ENCODE data around the gene CAV3.

- TF ChIP-seq FOXK2 (IDR thresholded peaks at IDR 0.05) (no peak), EP300 (IDR thresholded peaks at IDR 0.05; ENCODE audit: borderline replicate concordance in 1 of 2, control insufficient read depth in 1 of 2, low read depth in 2 of 2, low read length in 2 of 2) (no peak), CTCF (IDR thresholded peaks at IDR 0.05 in 2 of 3, conservative IDR thresholded peaks at IDR 0.05 in 1 of 3; ENCODE audit: control insufficient read depth in 2 of 3, extremely low read depth in 1 of 3, insufficient read depth in 1 of 3, low read depth in 3 of 3, low read length in 3 of 3) (no peak), REST (IDR thresholded peaks at IDR 0.05; ENCODE audit: low read depth, low read length) (no peak), SP1 (IDR thresholded peaks at IDR 0.05; ENCODE audit: low read depth, low read length) (no peak), RBBP5 (conservative IDR thresholded peaks at IDR 0.05) (no peak), HDAC6 (IDR thresholded peaks at IDR 0.05; ENCODE audit: unreplicated experiment) (no peak)
These were observed 21.3 kb upstream of the CAV3 start for GRCh38 chr3:8712045-8712907.
